HCT116 (cell line): ENCODE data around the gene SPRED3. TPM values are rescaled to one million over a fixed set of nuclear protein-coding genes. Genes with fewer than 3 reads are reported as not detected.

Experiments used
- ATAC-seq: fragments of 200-7000 bp; cut with Tn5 transposase; 2 replicates; pipeline ENCODE4 v1.9.1; 2020; ENCODE audit warnings: mild to moderate bottlenecking, moderate library complexity
- BruUV-seq: library from RNA; stranded (reverse); fragments of 400-500 nt; replicated peaks from 2 replicates; lab custom pipeline; 2021; lab: Mats Ljungman, UMichigan
- CTCF ChIA-PET: fragments of 300-600 bp; sonication (Branson Sonifier 250); formaldehyde crosslinking; loops from one replicate; lab custom pipeline; 2021; ENCODE audit warnings: antibody characterized with exemption; lab: Charles Lee
- POLR2A ChIA-PET: fragments of 300-600, 350-600 bp; sonication (Branson Sonifier 250); formaldehyde crosslinking; loops from one replicate; lab custom pipeline; 2021; ENCODE audit warnings: antibody characterized with exemption; lab: Charles Lee
- RAD21 ChIA-PET, 2 experiments: fragments of 300-600 bp; sonication (Branson Sonifier 250); formaldehyde crosslinking; loops; one replicate each; lab custom pipeline; 2023; ENCODE audit warnings: low total read pairs in 2 of 2; ENCODE audit not compliant: uncharacterized antibody in 2 of 2, unreplicated experiment in 2 of 2, low non-redundant PET in 1 of 2; lab: Charles Lee
- DNase-seq: peaks from one replicate; pipeline ENCODE4 v3.0.0-alpha.2; 2010; ENCODE audit warnings: low read depth, low spot score
- H2AFZ ChIP-seq: fragments of 200-600 bp; shearing (Covaris generic), sonication (generic); 2 replicates; pipeline ENCODE4 v1.6.1; 2017; ENCODE audit warnings: low read depth, mixed run types, mixed read lengths, antibody characterized with exemption, low read length; ENCODE audit not compliant: poor library complexity, severe bottlenecking
- H3K27ac ChIP-seq: 2 replicates; pipeline ENCODE4 v1.5.1; 2012; ENCODE audit warnings: low read depth, low read length
- H3K27me3 ChIP-seq: fragments of 200-600 bp; sonication (generic); 2 replicates; pipeline ENCODE4 v1.6.1; 2016; ENCODE audit warnings: mixed run types, low read length, mixed read lengths; ENCODE audit not compliant: insufficient read depth
- H3K36me3 ChIP-seq, 2 experiments: fragments of 200-500 bp in 1 of 2; fragments of 200-600 bp in 1 of 2; sonication (Bioruptor generic) in 1 of 2; sonication (generic) in 1 of 2; 2 replicates each; pipeline versions ENCODE4 v1.5.1 to v1.6.1; 2014 to 2016; ENCODE audit warnings: low read length in 2 of 2, inconsistent platforms in 1 of 2, mixed read lengths in 1 of 2, mixed run types in 1 of 2; ENCODE audit not compliant: insufficient read depth in 2 of 2, control insufficient read depth in 1 of 2
- H3K4me1 ChIP-seq, 2 experiments: fragments of 200-600 bp in 1 of 2; sonication (generic) in 1 of 2; 2 replicates each; pipeline versions ENCODE4 v1.5.1 to v1.6.1; 2012 to 2017; ENCODE audit warnings: low read length in 2 of 2, inconsistent platforms in 1 of 2, mild to moderate bottlenecking in 1 of 2, mixed read lengths in 1 of 2, mixed run types in 1 of 2, moderate library complexity in 1 of 2; ENCODE audit not compliant: insufficient read depth in 2 of 2, control insufficient read depth in 1 of 2
- H3K4me2 ChIP-seq: fragments of 200-600 bp; sonication (generic); 2 replicates; pipeline ENCODE4 v1.6.1; 2017; ENCODE audit warnings: mixed run types, low read length, mixed read lengths
- H3K4me3 ChIP-seq, 2 experiments: fragments of 200-600 bp in 1 of 2; sonication (generic) in 1 of 2; replicated peaks in 1 of 2; 2 replicates each; pipeline ENCODE4 v1.5.1; 2011 to 2016; ENCODE audit warnings: low read length in 2 of 2, control low read depth in 1 of 2, low read depth in 1 of 2, mild to moderate bottlenecking in 1 of 2, mixed read lengths in 1 of 2, mixed run types in 1 of 2
- H3K79me2 ChIP-seq: fragments of 200-600 bp; sonication (generic); 2 replicates; pipeline ENCODE4 v1.6.1; 2017; ENCODE audit warnings: mild to moderate bottlenecking, mixed run types, low read length, moderate library complexity, mixed read lengths; ENCODE audit not compliant: insufficient read depth
- H3K9ac ChIP-seq: fragments of 200-600 bp; sonication (generic); 2 replicates; pipeline ENCODE4 v1.6.1; 2016; ENCODE audit warnings: low read length, mixed read lengths
- H3K9me2 ChIP-seq: fragments of 200-600 bp; sonication (generic), shearing (Covaris generic); 2 replicates; pipeline ENCODE4 v1.6.1; 2017; ENCODE audit warnings: mixed run types, mild to moderate bottlenecking, moderate library complexity; ENCODE audit not compliant: insufficient read depth
- H3K9me3 ChIP-seq, 2 experiments: fragments of 200-500 bp in 1 of 2; fragments of 200-600 bp in 1 of 2; sonication (Bioruptor generic) in 1 of 2; sonication (generic) in 1 of 2; 2 replicates each; pipeline ENCODE4 v1.6.1; 2014 to 2017; ENCODE audit warnings: low read length in 2 of 2, mixed read lengths in 2 of 2, inconsistent platforms in 1 of 2, low read depth in 1 of 2, mild to moderate bottlenecking in 1 of 2, mixed run types in 1 of 2, moderate library complexity in 1 of 2; ENCODE audit not compliant: control insufficient read depth in 1 of 2, insufficient read depth in 1 of 2
- H4K20me1 ChIP-seq: fragments of 200-600 bp; sonication (generic), shearing (Covaris generic); 2 replicates; pipeline ENCODE4 v1.6.1; 2017; ENCODE audit warnings: mixed run types, mild to moderate bottlenecking, moderate library complexity; ENCODE audit not compliant: insufficient read depth
- ATF3 ChIP-seq: IDR thresholded peaks from 2 replicates; pipeline ENCODE4 v1.6.1; 2012
- CBX3 ChIP-seq: IDR thresholded peaks from 2 replicates; pipeline ENCODE4 v1.6.1; 2012; ENCODE audit warnings: low read depth
- CEBPB ChIP-seq: IDR thresholded peaks from 2 replicates; pipeline ENCODE4 v1.6.1; 2012; ENCODE audit warnings: low read depth
- CTCF ChIP-seq, 3 experiments: fragments of 200-600 bp in 1 of 3; sonication (generic) in 1 of 3; IDR thresholded peaks in 2 of 3; conservative IDR thresholded peaks in 1 of 3; 2 replicates each; pipeline ENCODE4 v1.5.1; 2012 to 2017; ENCODE audit warnings: low read depth in 2 of 3, low read length in 2 of 3, antibody characterized with exemption in 1 of 3, borderline replicate concordance in 1 of 3, control low read depth in 1 of 3, mild to moderate bottlenecking in 1 of 3, mixed read lengths in 1 of 3, mixed run types in 1 of 3, moderate library complexity in 1 of 3; ENCODE audit not compliant: insufficient read depth in 1 of 3
- EGR1 ChIP-seq: IDR thresholded peaks from 2 replicates; pipeline ENCODE4 v1.6.1; 2012; ENCODE audit warnings: low read depth
- EZH2 ChIP-seq: fragments of 200-600 bp; sonication (generic); IDR thresholded peaks from 2 replicates; pipeline ENCODE4 v1.6.1; 2017; ENCODE audit warnings: antibody characterized with exemption, mixed run types
- EZH2phosphoT487 ChIP-seq: fragments of 200-600 bp; IDR thresholded peaks from 2 replicates; pipeline ENCODE4 v1.6.1; 2018; ENCODE audit warnings: antibody characterized with exemption, borderline replicate concordance
- FOSL1 ChIP-seq: IDR thresholded peaks from 2 replicates; pipeline ENCODE4 v1.6.1; 2012; ENCODE audit warnings: low read depth
- POLR2AphosphoS5 ChIP-seq: IDR thresholded peaks from 2 replicates; pipeline ENCODE4 v1.6.1; 2011; ENCODE audit warnings: mild to moderate bottlenecking, low read depth, low read length, moderate library complexity
- RAD21 ChIP-seq: IDR thresholded peaks from 2 replicates; pipeline ENCODE4 v1.6.1; 2012; ENCODE audit warnings: low read depth, mild to moderate bottlenecking
- REST ChIP-seq: IDR thresholded peaks from 2 replicates; pipeline ENCODE4 v1.6.1; 2012; ENCODE audit warnings: low read depth
- SIN3A ChIP-seq: IDR thresholded peaks from 2 replicates; pipeline ENCODE4 v1.6.1; 2012; ENCODE audit warnings: low read depth
- SP1 ChIP-seq: IDR thresholded peaks from 2 replicates; pipeline ENCODE4 v1.6.1; 2012; ENCODE audit warnings: low read depth
- SRF ChIP-seq: IDR thresholded peaks from 2 replicates; pipeline ENCODE4 v1.6.1; 2012; ENCODE audit warnings: low read depth
- TCF7L2 ChIP-seq: IDR thresholded peaks from 2 replicates; pipeline ENCODE4 v1.7.0; 2011; ENCODE audit warnings: borderline replicate concordance, inconsistent platforms; ENCODE audit not compliant: insufficient read depth, insufficient read length; ENCODE audit errors: extremely low read depth
- YY1 ChIP-seq: IDR thresholded peaks from 2 replicates; pipeline ENCODE4 v1.6.1; 2011; ENCODE audit warnings: low read length, low read depth, moderate library complexity, mild to moderate bottlenecking; ENCODE audit not compliant: insufficient replicate concordance; ENCODE audit errors: extremely low read depth
- ZBTB33 ChIP-seq: IDR thresholded peaks from 2 replicates; pipeline ENCODE4 v1.6.1; 2011; ENCODE audit warnings: mild to moderate bottlenecking, low read length, moderate library complexity; ENCODE audit not compliant: insufficient replicate concordance; ENCODE audit errors: extremely low read depth
- intact Hi-C: fragments of 100-400 bp; cut with micrococcal nuclease; formaldehyde crosslinking; loops from 2 replicates; pipeline ENCODE4 v1.10.0; 2022
- total RNA-seq: library from RNA; stranded (reverse); gene quantifications from one replicate; pipeline ENCODE4 v1.2.1, GENCODE V29; 2021; ENCODE audit not compliant: unreplicated experiment

SPRED3 gene
- total RNA-seq, 1 experiment from 2014 or later, result 3.4 TPM

- Histone ChIP-seq H3K36me3 (no peaks in the 10 kb centered on the region), H3K9ac (no peak within 1 kb of the TSS), H3K79me2 (no peaks in the 10 kb centered on the region), H3K4me2 (peak within 1 kb of the TSS; percentile 71), H3K4me3 (peak within 1 kb of the TSS; percentile 34 to 35; a peak in 3 of 4 replicates), H3K27ac (no peak within 1 kb of the TSS), H3K4me1 (peaks cover 0 to 15% of the 10 kb centered on the region in 2 experiments; a peak in 2 of 4 replicates), H3K9me3 (no peaks in the 10 kb centered on the region), H4K20me1 (no peaks in the 10 kb centered on the region), H2AFZ (peak within 1 kb of the TSS; percentile 89), H3K9me2 (no peaks in the 10 kb centered on the region), H3K27me3 (no peaks in the 10 kb centered on the region)
- no TSS peak for BruUV-seq
- intact Hi-C loops, result no loop called here
- RAD21 ChIA-PET, result no interaction called here
- POLR2A ChIA-PET, result no interaction called here
- ATAC-seq (peak; percentile 100), DNase-seq (peak; percentile 37)
- TF ChIP-seq SP1, result no peak
- no peak for TF ChIP-seq FOSL1
- TF ChIP-seq ATF3, result no peak
- no peak for TF ChIP-seq EGR1
- no peak for TF ChIP-seq SRF
- TF ChIP-seq SIN3A, result no peak
- TF ChIP-seq CEBPB, result no peak
- TF ChIP-seq EZH2phosphoT487, result no peak
- TF ChIP-seq CBX3, result no peak
- no peak; the same call in 1 of the 2 replicates for TF ChIP-seq REST
- TF ChIP-seq RAD21, result no peak
- TF ChIP-seq YY1, result no peak
- no peak for TF ChIP-seq EZH2
- TF ChIP-seq POLR2AphosphoS5, result no peak
- TF ChIP-seq CTCF (IDR thresholded peaks at IDR 0.05 in 2 of 3, conservative IDR thresholded peaks at IDR 0.05 in 1 of 3; ENCODE audit: borderline replicate concordance in 1 of 3, insufficient read depth in 1 of 3, low read depth in 2 of 3, low read length in 2 of 3), result no peak
- no peak for TF ChIP-seq ZBTB33
- no peak for TF ChIP-seq TCF7L2
- CTCF ChIA-PET, result no interaction called here
Observed at GRCh38 chr19:38433268-38433733, 44.8 kb downstream of the SPRED3 start, which contains the start of gene RYR1. Gene RYR1 (plus strand): TSS chr19:38433691. CDS start chr19:38433830, 139 bp downstream.
